K562 (cell line): ENCODE data around the gene GPR32. TPM values are rescaled to one million over a fixed set of nuclear protein-coding genes. Genes with fewer than 3 reads are reported as not detected.

Experiments used
- DMBX1 ChIP-seq: fragments of 250-450 bp; sonication (Bioruptor Pico); IDR thresholded peaks from 2 replicates; pipeline ENCODE4 v1.8.0; 2022; ENCODE audit warnings: inconsistent platforms, mild to moderate bottlenecking, moderate library complexity, borderline replicate concordance
- GABPB1 ChIP-seq: sonication (generic); formaldehyde crosslinking; IDR thresholded peaks from 2 replicates; pipeline ENCODE4 v1.8.0; 2022; ENCODE audit warnings: mild to moderate bottlenecking, missing genetic modification reagents
- HSF4 ChIP-seq: fragments of 250-450 bp; sonication (Bioruptor Pico); IDR thresholded peaks from 2 replicates; pipeline ENCODE4 v2.1.2; 2022; ENCODE audit warnings: mild to moderate bottlenecking, moderate library complexity, borderline replicate concordance
- MAFG ChIP-seq: fragments of 450-650 bp; conservative IDR thresholded peaks from 2 replicates; pipeline ENCODE4 v1.6.1; 2016; ENCODE audit warnings: missing genetic modification characterization, missing compliant biosample characterization
- MCM7 ChIP-seq, 2 experiments: fragments of 450-650 bp; IDR thresholded peaks; 2 replicates each; pipeline ENCODE4 v1.6.1; 2016 to 2018
- MECOM ChIP-seq: fragments of 250-450 bp; sonication (Bioruptor Pico); IDR thresholded peaks from 2 replicates; pipeline ENCODE4 v1.8.0; 2022; ENCODE audit warnings: inconsistent platforms
- MIER1 ChIP-seq: fragments of 450-650 bp; IDR thresholded peaks from 2 replicates; pipeline ENCODE4 v1.6.1; 2016; ENCODE audit warnings: antibody characterized with exemption, mild to moderate bottlenecking, low read depth
- NFE2 ChIP-seq: IDR thresholded peaks from 2 replicates; pipeline ENCODE4 v1.6.1; 2014; ENCODE audit warnings: antibody characterized with exemption, low read depth
- NR2C2 ChIP-seq, 2 experiments: fragments of 200-800 bp in 1 of 2; sonication (Bioruptor generic) in 1 of 2; sonication (generic) in 1 of 2; formaldehyde crosslinking in 1 of 2; IDR thresholded peaks; 2 replicates each; pipeline versions ENCODE4 v1.6.1 to v1.8.0; 2016 to 2022; ENCODE audit warnings: mild to moderate bottlenecking in 1 of 2, missing compliant biosample characterization in 1 of 2, missing genetic modification characterization in 1 of 2, missing genetic modification reagents in 1 of 2
- PCBP2 ChIP-seq: fragments of 200-400 bp; formaldehyde crosslinking; IDR thresholded peaks from 2 replicates; pipeline ENCODE4 v1.6.1; 2018; ENCODE audit warnings: low read length, low read depth, mild to moderate bottlenecking, moderate library complexity; ENCODE audit not compliant: poor library complexity, severe bottlenecking
- SMAD1 ChIP-seq: fragments of 150-350 bp; IDR thresholded peaks from 2 replicates; pipeline ENCODE4 v1.6.1; 2014; ENCODE audit warnings: low read length, low read depth; ENCODE audit not compliant: partially characterized antibody
- STAT5A ChIP-seq: IDR thresholded peaks from 2 replicates; pipeline ENCODE4 v1.6.1; 2012; ENCODE audit warnings: low read length, inconsistent platforms, borderline replicate concordance
- TARDBP ChIP-seq: fragments of 450-650 bp; IDR thresholded peaks from 2 replicates; pipeline ENCODE4 v1.6.1; 2016
- THRAP3 ChIP-seq: fragments of 450-650 bp; IDR thresholded peaks from 2 replicates; pipeline ENCODE4 v1.6.1; 2016; ENCODE audit warnings: mild to moderate bottlenecking, inconsistent platforms, borderline replicate concordance
- ZNF444 ChIP-seq: fragments of 250-450 bp; sonication (Bioruptor Pico); IDR thresholded peaks from 2 replicates; pipeline ENCODE4 v1.4.0; 2020; ENCODE audit warnings: mild to moderate bottlenecking, moderate library complexity
- polyA plus RNA-seq, 8 experiments: library from polyadenylated mRNA; depleted of rRNA in 4 of 8; stranded (reverse) in 5 of 8; unstranded in 3 of 8; fragments of >200 nt; fragmentation: Nextera tagmentation in 2 of 8; fragmentation: Illumina TruSeq in 1 of 8; extraction: Ambion mirVana in 2 of 8; extraction: Trizol in 1 of 8; gene quantifications; 2 replicates each; pipeline versions ENCODE4 v1.2.1 to v1.2.3, GENCODE V29; 2011 to 2014; ENCODE audit warnings: inconsistent platforms in 1 of 8, missing spikeins in 1 of 8
- total RNA-seq, 7 experiments: library from RNA; depleted of rRNA in 6 of 7; stranded (reverse); fragments of >200 nt in 6 of 7; fragmentation: Illumina TruSeq in 2 of 7; extraction: Trizol in 2 of 7; gene quantifications; 2 replicates each; pipeline versions ENCODE4 v1.2.1 to v1.2.3, GENCODE V29; 2011 to 2021; ENCODE audit warnings: low replicate concordance in 1 of 7
- TF ChIP-seq, protein P1 (sequence below), 2 experiments: fragments of 450-650 bp in 1 of 2; sonication (generic) in 1 of 2; formaldehyde crosslinking in 1 of 2; IDR thresholded peaks in 1 of 2; conservative IDR thresholded peaks in 1 of 2; 2 replicates each; pipeline versions ENCODE4 v1.6.1 to v1.8.1; 2016 to 2023; ENCODE audit warnings: mild to moderate bottlenecking in 2 of 2, moderate library complexity in 2 of 2, inconsistent platforms in 1 of 2, missing genetic modification reagents in 1 of 2
- TF ChIP-seq, protein P2 (sequence below): fragments of 250-450 bp; sonication (Bioruptor Pico); IDR thresholded peaks from 2 replicates; pipeline ENCODE4 v1.8.0; 2021; ENCODE audit warnings: mild to moderate bottlenecking, moderate library complexity
- TF ChIP-seq, protein P3 (sequence below): sonication (generic); formaldehyde crosslinking; IDR thresholded peaks from 2 replicates; pipeline ENCODE4 v1.8.1; 2023; ENCODE audit warnings: mild to moderate bottlenecking, missing genetic modification reagents
- TF ChIP-seq, protein P4 (sequence below): conservative IDR thresholded peaks from 2 replicates; pipeline ENCODE4 v1.6.1; 2011; ENCODE audit warnings: low read depth, mild to moderate bottlenecking, low read length; ENCODE audit not compliant: control insufficient read depth

GPR32 gene
- total and polyA plus RNA-seq, 9 of the 15 experiments (the other 6 are each of a cell fraction or from before 2014, with no cell fraction given), result not detected

DNA sequence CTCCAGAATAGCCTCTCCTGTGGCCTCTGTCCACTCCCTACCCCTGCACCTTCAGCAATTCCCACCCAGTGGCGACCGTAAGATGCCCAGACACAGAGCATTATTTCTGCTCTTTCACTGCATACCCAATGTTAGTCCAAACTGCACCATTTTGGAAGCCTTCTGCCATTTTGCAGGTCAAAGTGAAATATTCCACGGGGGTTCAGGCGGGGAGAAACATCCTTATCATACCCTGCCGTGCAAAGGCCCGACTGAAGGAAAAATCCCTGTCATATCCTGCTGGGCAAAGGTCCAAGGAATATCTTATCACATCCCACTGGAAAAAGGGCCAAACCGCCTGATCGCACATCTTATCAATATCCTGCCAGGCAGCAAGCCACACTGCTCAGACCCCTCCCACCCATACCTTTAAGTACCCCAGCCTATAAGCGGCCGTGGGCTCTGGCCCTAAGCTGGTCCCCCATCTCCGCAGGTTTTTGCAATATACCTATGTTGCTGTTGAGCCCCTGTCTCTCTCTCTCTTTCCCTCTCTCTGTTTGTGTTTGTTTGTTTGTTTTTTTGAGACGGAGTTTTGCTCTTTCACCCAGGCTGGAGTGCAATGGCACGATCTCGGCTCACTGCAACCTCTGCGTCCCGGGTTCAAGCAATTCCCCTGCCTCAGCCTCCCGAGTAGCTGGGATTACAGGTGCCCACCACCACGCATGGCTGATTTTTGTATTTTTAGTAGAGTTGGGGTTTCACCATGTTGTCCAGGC, 28.9 kb upstream of the GPR32 start (continued):
- TF ChIP-seq, protein P1, sequence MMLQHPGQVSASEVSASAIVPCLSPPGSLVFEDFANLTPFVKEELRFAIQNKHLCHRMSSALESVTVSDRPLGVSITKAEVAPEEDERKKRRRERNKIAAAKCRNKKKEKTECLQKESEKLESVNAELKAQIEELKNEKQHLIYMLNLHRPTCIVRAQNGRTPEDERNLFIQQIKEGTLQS (IDR thresholded peaks at IDR 0.05), result peak; percentile 11; the same call in 1 of the 2 replicates
- TF ChIP-seq, protein P1 (CRISPR knock-in tag; conservative IDR thresholded peaks at IDR 0.05), result no peak
- TF ChIP-seq, protein P2, sequence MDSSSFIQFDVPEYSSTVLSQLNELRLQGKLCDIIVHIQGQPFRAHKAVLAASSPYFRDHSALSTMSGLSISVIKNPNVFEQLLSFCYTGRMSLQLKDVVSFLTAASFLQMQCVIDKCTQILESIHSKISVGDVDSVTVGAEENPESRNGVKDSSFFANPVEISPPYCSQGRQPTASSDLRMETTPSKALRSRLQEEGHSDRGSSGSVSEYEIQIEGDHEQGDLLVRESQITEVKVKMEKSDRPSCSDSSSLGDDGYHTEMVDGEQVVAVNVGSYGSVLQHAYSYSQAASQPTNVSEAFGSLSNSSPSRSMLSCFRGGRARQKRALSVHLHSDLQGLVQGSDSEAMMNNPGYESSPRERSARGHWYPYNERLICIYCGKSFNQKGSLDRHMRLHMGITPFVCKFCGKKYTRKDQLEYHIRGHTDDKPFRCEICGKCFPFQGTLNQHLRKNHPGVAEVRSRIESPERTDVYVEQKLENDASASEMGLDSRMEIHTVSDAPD (CRISPR knock-in tag), result no peak
- TF ChIP-seq ZNF444 (CRISPR knock-in tag) (no peak), GABPB1 (0 out of 2 replicates have a peak, but pooled peaks have one; percentile 28), NR2C2 (CRISPR knock-in tag; IDR thresholded peaks at IDR 0.05) (no peak), NR2C2 (tag; IDR thresholded peaks at IDR 0.05) (peak; percentile 37; the same call in 1 of the 2 replicates), MIER1 (0 out of 2 replicates have a peak, but pooled peaks have one; percentile 26), PCBP2 (no peak), DMBX1 (CRISPR knock-in tag) (0 out of 2 replicates have a peak, but pooled peaks have one; percentile 13), MECOM (0 out of 2 replicates have a peak, but pooled peaks have one; percentile 28), SMAD1 (peak; percentile 65), STAT5A (peak; percentile 36; the same call in 1 of the 2 replicates), THRAP3 (no peak), MAFG (tag) (peak; percentile 50; the same call in 1 of the 2 replicates), HSF4 (CRISPR knock-in tag) (no peak), TARDBP (no peak), NFE2 (no peak), MCM7 (IDR thresholded peaks at IDR 0.05) (no peak)
- TF ChIP-seq, protein P3, sequence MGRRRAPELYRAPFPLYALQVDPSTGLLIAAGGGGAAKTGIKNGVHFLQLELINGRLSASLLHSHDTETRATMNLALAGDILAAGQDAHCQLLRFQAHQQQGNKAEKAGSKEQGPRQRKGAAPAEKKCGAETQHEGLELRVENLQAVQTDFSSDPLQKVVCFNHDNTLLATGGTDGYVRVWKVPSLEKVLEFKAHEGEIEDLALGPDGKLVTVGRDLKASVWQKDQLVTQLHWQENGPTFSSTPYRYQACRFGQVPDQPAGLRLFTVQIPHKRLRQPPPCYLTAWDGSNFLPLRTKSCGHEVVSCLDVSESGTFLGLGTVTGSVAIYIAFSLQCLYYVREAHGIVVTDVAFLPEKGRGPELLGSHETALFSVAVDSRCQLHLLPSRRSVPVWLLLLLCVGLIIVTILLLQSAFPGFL (CRISPR knock-in tag), result no peak
- TF ChIP-seq, protein P4, sequence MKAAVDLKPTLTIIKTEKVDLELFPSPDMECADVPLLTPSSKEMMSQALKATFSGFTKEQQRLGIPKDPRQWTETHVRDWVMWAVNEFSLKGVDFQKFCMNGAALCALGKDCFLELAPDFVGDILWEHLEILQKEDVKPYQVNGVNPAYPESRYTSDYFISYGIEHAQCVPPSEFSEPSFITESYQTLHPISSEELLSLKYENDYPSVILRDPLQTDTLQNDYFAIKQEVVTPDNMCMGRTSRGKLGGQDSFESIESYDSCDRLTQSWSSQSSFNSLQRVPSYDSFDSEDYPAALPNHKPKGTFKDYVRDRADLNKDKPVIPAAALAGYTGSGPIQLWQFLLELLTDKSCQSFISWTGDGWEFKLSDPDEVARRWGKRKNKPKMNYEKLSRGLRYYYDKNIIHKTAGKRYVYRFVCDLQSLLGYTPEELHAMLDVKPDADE, result no peak
